GM19468 (cell line): ENCODE data around the gene SLC39A11.
"Not testable (repeated sequence)": the region's sequence is repeated elsewhere in the genome, so short reads cannot be mapped to it uniquely, and the experiment has no call there.

ENCODE experiments used
- ATAC-seq: cut with Tn5 transposase; IDR thresholded peaks from one replicate; pipeline ENCODE4 v1.9.1; 2021; ENCODE audit warnings: mild to moderate bottlenecking, moderate library complexity, moderate number of reproducible peaks; ENCODE audit not compliant: unreplicated experiment; ENCODE audit errors: extremely low read depth

Gene SLC39A11

GRCh38 chr17:72711521-72712310 is 380.8 kb downstream of the SLC39A11 start:
- ATAC-seq: no peak

GRCh38 chr17:72710834-72711233 is 381.7 kb downstream of the SLC39A11 start:
- no peak for ATAC-seq

GRCh38 chr17:72710202-72710601 is 382.3 kb downstream of the SLC39A11 start:
- ATAC-seq: no peak

GRCh38 chr17:72708682-72709081 is 383.8 kb downstream of the SLC39A11 start:
- ATAC-seq: not testable (repeated sequence)

GRCh38 chr17:72707881-72708280 is 384.6 kb downstream of the SLC39A11 start:
- no peak for ATAC-seq

- ATAC-seq: no peak
Measured at GRCh38 chr17:72706396-72706981, 386.0 kb downstream of the SLC39A11 start.

- ATAC-seq: no peak
Measured at GRCh38 chr17:72705905-72706395, 386.5 kb downstream of the SLC39A11 start.

GRCh38 chr17:72702998-72703397 is 389.5 kb downstream of the SLC39A11 start:
- ATAC-seq: no peak

- ATAC-seq: no peak
Measured at GRCh38 chr17:72702136-72702735, 390.3 kb downstream of the SLC39A11 start.

- no peak for ATAC-seq
Measured at GRCh38 chr17:72700226-72700625, 392.3 kb downstream of the SLC39A11 start.

- no peak for ATAC-seq
Measured at GRCh38 chr17:72699545-72699944, 392.9 kb downstream of the SLC39A11 start.

GRCh38 chr17:72697602-72698146 is 394.8 kb downstream of the SLC39A11 start:
- no peak for ATAC-seq

- no peak for ATAC-seq
Measured at GRCh38 chr17:72696721-72697120, 395.8 kb downstream of the SLC39A11 start.

GRCh38 chr17:72696156-72696555 is 396.3 kb downstream of the SLC39A11 start:
- ATAC-seq: no peak

GRCh38 chr17:72693956-72694355 is 398.5 kb downstream of the SLC39A11 start:
- no peak for ATAC-seq

- no peak for ATAC-seq
Measured at GRCh38 chr17:72693151-72693878, 399.2 kb downstream of the SLC39A11 start.

- ATAC-seq: no peak
Measured at GRCh38 chr17:72692676-72693075, 399.8 kb downstream of the SLC39A11 start.

GRCh38 chr17:72691586-72691985 is 400.9 kb downstream of the SLC39A11 start:
- ATAC-seq: no peak

GRCh38 chr17:72691017-72691416 is 401.5 kb downstream of the SLC39A11 start:
- ATAC-seq: no peak

GRCh38 chr17:72687886-72688285 is 404.6 kb downstream of the SLC39A11 start:
- no peak for ATAC-seq
